ENCODE data around the gene SLIT2. TPM values are rescaled to one million over a fixed set of nuclear protein-coding genes. Genes with fewer than 3 reads are reported as not detected.

SLIT2 gene
- 10.1 and 24.2 TPM in 2 replicates for total RNA-seq

- no peak for DNase-seq (ENCODE audit: low read depth, low spot score)
Measured at GRCh38 chr4:20251796-20252655, at the start of gene SLIT2. Gene SLIT2, plus strand, starts transcription at chr4:20251905. Its CDS starts 1,911 bp downstream, at chr4:20253816.

DNA sequence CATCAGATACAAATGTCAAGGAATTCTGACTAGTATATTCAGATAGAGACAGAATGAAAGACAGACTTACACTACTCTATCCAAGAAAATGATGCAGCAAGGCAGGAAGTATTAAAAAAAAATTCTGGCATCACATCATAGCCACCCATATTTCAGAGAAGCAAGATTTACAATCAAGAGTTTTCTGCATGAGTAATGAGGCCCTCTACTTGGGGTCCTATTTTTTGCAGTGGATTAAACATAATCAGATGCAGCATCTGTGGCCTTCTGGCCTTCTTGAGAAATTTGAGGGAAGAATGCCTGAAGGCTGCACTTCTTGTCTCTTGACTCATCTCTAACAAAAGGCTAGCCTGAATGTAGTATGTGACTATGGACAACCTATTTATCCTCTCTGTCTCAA, 48.2 kb upstream of the SLIT2 start:
- no peak for DNase-seq (ENCODE audit: low read depth, low spot score)

DNA sequence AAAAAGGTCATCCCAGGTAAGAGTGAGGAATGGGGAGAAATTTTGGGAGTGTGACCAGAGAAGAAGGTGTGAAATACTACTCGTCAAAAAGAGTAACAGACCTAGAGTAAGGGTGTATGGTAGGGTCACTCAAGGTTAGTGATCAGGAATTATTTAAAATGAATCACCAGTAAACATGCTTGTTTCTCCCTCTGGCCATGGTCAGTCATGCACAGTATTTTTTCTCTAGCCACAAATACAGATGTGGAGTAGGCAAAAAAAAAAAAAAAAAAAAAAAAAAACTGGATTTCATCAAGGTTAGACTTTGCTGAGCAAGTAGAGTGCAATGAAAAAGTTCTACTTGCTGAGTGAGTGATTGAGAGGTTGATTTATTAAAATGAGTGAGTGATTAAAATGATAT, 34.2 kb upstream of the SLIT2 start:
- DNase-seq (ENCODE audit: low read depth, low spot score), result no peak

GRCh38 chr4:20217951-20218350, 33.8 kb upstream of the SLIT2 start:
- no peak for DNase-seq (ENCODE audit: low read depth, low spot score)

GRCh38 chr4:20219521-20219920, 32.2 kb upstream of the SLIT2 start:
- no peak for DNase-seq (ENCODE audit: low read depth, low spot score)

GRCh38 chr4:20237894-20238537, 13.7 kb upstream of the SLIT2 start:
- DNase-seq (ENCODE audit: low read depth, low spot score), result no peak

GRCh38 chr4:20248155-20248558, 3.5 kb upstream of the SLIT2 start:
- DNase-seq (ENCODE audit: low read depth, low spot score), result no peak

DNA sequence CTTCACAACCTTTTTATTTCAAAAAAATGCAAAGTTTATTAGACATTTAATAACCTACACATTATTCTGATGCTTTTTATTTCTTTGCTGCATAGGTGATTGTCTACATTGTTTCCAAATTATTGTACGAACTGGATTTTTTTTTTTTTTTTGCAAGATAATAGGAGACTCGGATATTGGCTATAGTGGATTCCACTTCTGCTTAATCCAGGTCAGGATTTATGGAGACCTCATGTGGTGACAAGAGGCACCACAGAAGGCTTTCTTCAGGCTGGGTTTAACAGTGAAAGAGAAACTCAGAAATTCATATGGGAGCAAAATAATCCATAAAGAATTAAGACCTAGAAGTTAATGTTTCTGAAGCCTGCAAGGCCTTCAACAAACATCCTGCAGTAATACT, 2.4 kb upstream of the SLIT2 start:
- DNase-seq (ENCODE audit: low read depth, low spot score), result no peak

- no peak for DNase-seq (ENCODE audit: low read depth, low spot score)
Measured at GRCh38 chr4:20251031-20251795, 492 bp upstream of the SLIT2 start.

DNA sequence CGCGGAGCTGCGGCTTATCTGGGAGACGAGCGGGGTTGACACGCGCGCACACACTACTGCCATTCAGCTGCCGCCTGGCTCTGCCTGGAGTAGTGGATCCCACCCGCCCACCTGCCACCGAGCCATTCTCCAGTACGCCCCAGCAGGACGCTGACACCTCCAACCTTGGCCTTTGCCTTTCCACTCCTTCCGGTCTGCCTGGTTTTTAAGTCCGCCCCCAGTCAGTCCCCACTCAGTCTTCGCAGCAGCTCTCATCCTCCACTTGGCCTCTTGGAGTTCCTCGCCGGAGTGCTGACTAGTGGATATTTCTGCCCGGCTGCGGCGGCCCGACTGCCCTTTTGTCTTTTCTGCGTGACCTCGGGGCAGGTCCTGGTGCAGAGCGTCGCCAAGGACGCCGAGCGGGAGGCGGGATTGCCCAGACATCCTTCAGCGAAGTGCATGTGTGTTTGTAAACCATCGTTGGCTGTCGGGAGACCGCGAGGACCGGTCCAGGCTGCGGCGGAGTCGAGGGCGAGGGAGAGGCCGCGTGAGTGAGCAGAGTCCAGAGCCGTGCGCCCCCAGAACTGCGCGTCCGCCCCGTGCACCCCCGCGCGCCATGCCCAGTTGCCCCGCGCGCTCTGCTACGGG, 1.1 kb downstream of the SLIT2 start:
- DNase-seq (ENCODE audit: low read depth, low spot score), result no peak

GRCh38 chr4:20253283-20253734, 1.6 kb downstream of the SLIT2 start:
- no peak for DNase-seq (ENCODE audit: low read depth, low spot score)

DNA sequence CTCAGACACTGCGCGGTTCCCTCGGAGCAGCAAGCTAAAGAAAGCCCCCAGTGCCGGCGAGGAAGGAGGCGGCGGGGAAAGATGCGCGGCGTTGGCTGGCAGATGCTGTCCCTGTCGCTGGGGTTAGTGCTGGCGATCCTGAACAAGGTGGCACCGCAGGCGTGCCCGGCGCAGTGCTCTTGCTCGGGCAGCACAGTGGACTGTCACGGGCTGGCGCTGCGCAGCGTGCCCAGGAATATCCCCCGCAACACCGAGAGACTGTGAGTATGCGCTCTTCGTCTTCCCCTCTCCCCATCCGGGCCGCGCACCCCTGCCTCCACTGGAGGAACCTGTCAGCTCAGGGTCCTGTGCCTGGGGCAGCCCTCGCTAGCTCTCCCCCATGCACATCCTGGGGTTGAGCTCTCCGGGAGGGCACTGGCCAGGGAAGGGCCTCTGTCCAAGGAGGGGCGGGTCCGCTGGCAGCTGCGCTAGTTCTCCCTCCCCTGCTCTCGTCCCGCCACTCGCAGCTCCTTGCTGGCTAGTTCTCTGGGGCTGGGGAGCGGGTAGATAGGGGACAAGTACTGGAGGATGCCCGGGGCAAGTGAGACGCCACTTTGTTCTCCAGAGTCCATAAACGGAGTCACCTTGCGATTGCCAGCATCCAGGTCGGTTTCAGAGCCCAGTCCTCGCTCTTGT, 2.2 kb downstream of the SLIT2 start:
- no peak for DNase-seq (ENCODE audit: low read depth, low spot score)

DNA sequence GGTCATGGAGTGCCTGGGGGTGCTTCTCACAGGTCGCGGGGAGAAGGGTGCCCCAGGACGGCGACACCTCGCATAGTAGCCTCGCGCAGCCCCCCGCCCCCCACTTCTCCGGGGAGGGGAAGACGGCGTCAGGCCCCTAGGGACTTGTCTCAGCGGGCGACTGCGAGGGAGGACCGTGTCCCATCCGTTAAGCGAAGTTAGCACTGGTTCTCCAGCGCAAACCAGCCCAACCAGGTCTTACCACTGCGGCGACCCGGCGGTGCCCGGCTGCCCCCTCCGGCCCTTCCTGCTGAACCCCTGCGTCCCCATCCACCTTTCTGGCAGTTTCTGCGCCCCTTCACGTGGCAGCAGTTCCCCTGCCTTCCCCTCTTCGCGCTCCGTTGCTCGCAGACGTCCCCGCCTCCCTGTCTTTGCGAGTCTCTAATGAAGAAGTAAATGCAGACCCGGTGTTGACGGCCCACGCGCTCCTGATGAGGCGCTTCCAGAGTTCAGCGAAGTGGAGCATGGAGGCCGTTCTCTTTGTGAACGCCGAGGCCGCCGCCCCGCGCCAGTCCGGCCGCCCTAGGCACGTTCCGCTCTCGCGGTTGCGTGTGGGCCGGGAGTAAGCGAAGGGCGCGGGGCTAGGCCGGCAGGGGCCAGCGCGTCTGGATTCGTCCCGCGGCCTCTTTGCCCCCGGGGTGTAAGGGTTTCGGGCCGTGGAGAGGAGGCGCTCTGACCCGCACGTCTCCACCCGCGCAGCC, 3.0 kb downstream of the SLIT2 start:
- no peak for DNase-seq (ENCODE audit: low read depth, low spot score)

DNA sequence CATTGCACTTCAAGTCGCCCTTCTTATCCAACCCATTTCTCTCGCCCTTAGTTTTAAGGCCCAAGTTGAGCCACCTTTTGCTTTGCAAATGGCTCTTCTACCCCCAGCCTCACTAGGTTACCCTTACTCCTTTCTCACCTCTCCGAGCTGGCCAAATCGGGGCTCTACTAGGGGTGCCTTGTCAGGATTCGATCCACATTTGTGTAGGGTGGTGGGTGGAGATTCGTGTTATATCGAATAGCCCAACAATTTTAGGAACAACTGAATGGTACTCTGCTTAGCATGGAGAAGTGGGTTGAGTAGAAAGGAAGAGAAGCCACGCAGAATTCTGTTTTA, 3.5 kb downstream of the SLIT2 start:
- DNase-seq (ENCODE audit: low read depth, low spot score), result no peak

DNA sequence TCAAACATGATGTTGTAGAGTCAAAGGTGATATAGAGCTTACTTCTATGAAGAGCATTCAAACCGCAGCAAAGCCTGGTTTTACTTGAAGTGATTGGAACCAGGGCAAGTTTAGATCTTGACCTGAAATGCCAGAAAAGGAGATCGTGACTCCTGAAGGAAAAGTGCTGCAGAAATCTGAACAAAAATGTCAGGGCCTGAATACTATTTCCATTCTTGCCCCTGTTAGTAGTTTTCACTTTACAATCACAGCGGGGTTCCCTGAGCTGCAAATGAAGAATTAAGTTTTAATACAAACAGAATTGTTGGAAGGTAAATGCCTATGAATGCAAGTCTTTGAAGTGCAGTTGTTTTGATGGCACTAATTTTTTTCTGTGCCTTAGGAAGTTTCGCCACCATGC, 4.1 kb downstream of the SLIT2 start:
- no peak for DNase-seq (ENCODE audit: low read depth, low spot score)

DNA sequence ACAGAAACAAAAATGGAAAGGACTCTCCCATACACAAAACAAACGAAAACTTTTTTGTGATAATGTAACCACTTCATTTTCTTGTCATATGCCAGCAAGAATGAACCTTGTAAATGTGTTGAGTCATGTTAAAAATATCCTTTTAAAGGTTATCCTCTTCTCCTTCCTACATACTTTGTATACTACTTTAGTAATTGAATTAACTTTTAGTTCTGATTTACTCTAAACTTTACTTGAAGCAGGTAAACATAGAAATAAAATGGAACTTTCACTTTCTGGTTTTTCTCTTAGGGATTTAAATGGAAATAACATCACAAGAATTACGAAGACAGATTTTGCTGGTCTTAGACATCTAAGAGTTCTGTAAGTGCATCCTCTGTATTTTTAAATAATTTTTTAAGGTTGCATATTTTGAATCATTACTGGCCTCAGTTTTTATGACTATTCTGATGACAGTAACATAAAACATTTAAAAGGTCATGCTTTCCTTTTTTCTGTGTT, 4.7 kb downstream of the SLIT2 start:
- no peak for DNase-seq (ENCODE audit: low read depth, low spot score)

DNA sequence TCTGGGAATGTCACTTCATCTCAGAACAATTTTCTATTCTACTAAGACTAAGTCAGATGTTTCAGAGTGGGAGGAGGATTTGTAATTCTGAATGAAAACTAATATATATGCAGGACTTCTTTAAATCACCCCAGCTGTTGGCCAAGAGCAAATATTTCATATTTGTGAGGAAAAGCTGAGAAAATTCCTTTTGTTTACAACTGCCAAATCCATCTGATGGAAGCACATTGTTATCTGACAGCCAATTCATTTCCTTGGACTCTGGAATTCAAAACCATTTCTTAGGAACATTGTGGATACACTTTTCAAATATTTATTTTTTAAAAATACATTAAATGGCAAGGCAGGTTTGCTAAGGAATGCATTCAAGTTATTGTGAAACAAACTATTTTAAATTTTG, 8.0 kb downstream of the SLIT2 start:
- no peak for DNase-seq (ENCODE audit: low read depth, low spot score)

DNA sequence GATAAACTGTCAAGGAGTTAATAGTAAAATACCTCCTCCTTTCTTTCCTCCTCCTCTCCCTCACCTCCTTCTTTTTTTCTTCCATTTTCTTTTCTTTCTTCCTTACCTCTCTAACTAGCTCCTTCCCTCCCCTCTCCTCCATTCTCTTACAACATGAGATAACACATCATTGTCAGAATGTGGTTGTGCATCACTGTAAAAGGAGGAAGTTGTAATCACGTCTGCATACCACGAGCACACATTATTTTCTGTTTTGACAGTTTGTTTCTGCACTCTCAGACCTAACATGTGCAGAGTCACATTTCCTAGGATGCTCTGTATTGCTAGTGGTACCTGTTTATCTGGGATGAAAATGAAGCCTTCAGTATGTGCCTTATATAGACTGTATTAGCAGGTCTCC, 9.1 kb downstream of the SLIT2 start:
- DNase-seq (ENCODE audit: low read depth, low spot score), result no peak

DNA sequence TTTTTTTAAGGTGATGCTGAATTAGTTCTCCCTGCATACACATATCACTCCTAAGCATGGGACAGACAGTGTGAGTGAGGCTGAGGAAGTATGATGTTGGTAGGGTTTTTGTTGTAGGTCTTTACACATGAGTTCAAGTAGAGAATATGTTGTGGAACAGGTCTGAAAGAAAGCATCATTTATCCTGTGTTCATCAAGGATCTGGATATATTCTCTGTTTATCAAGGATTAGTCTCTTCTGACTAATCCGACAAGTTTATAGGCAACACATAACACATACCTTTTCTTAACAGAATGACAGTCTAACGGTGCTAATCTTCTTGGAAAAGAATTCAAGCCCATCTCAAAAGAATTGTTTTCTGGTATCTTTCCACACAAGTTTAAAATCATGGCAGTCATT, 10.5 kb downstream of the SLIT2 start:
- no peak for DNase-seq (ENCODE audit: low read depth, low spot score)

DNA sequence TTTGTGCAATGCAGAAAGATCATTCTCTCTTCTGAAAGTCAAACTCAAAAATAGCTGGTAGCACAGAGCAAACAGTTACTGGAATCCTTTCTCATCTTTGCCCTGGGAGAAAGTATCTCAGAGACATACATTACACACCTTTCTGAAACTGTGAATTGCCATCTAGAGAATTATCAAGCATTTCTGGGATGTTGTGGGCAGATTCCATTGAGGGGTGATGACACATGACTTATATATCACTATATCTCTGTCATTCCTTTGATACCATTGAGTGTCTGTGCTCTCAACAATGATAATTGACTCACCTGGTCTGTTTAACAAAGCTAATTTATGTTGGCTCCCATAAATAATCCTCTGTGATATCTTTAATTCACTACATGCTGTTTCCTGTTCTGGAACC, 13.0 kb downstream of the SLIT2 start:
- no peak for DNase-seq (ENCODE audit: low read depth, low spot score)
